Hepatocyte (in vitro differentiated cells): ENCODE results near the gene ATXN2.

Experiments used
- CTCF ChIP-seq: fragments of 200-600 bp; sonication (generic); IDR thresholded peaks from 2 replicates; pipeline ENCODE4 v1.5.1; 2016; ENCODE audit warnings: antibody characterized with exemption, mild to moderate bottlenecking; ENCODE audit not compliant: poor library complexity
- EZH2 ChIP-seq: fragments of 200-600 bp; sonication (generic); IDR thresholded peaks from 2 replicates; pipeline ENCODE4 v1.6.1; 2016; ENCODE audit warnings: antibody characterized with exemption, mild to moderate bottlenecking, borderline replicate concordance

- TF ChIP-seq CTCF (no peak), EZH2 (no peak)
These were observed 96.0 kb downstream of the ATXN2 start for GRCh38 chr12:111503116-111503515.
